Right forelimb (tissue), 1 donor: ENCODE results near the gene EMP2.

Experiments
- DNase-seq: peaks from one replicate; pipeline ENCODE4 v3.0.0-alpha.2; 2018

The EMP2 gene

GRCh38 chr16:10609402-10609774 lies 29.0 kb upstream of the EMP2 start:
- no peak for DNase-seq

GRCh38 chr16:10608687-10609401 lies 28.4 kb upstream of the EMP2 start:
- DNase-seq: peak; percentile 83

- no peak for DNase-seq
Measured at GRCh38 chr16:10607157-10607556, 26.8 kb upstream of the EMP2 start.

- DNase-seq: no peak
Measured at GRCh38 chr16:10606607-10607006, 26.2 kb upstream of the EMP2 start.

GRCh38 chr16:10605636-10606035 lies 25.2 kb upstream of the EMP2 start:
- DNase-seq: no peak

GRCh38 chr16:10601444-10602408 lies 21.3 kb upstream of the EMP2 start:
- DNase-seq: no peak

- no peak for DNase-seq
Measured at GRCh38 chr16:10600782-10601443, 20.5 kb upstream of the EMP2 start.

- no peak for DNase-seq
Measured at GRCh38 chr16:10599626-10600025, 19.2 kb upstream of the EMP2 start.

GRCh38 chr16:10598157-10598556 lies 17.8 kb upstream of the EMP2 start:
- DNase-seq: no peak

GRCh38 chr16:10597187-10597601 lies 16.8 kb upstream of the EMP2 start:
- no peak for DNase-seq

GRCh38 chr16:10594312-10594950 lies 14.0 kb upstream of the EMP2 start:
- no peak for DNase-seq

- no peak for DNase-seq
Measured at GRCh38 chr16:10592611-10593010, 12.2 kb upstream of the EMP2 start.

GRCh38 chr16:10590342-10590741 lies 9.9 kb upstream of the EMP2 start:
- no peak for DNase-seq

GRCh38 chr16:10589109-10589508 lies 8.7 kb upstream of the EMP2 start:
- no peak for DNase-seq

- DNase-seq: no peak
Measured at GRCh38 chr16:10587622-10588021, 7.2 kb upstream of the EMP2 start.

- DNase-seq: no peak
Measured at GRCh38 chr16:10584981-10585438, 4.6 kb upstream of the EMP2 start.

- DNase-seq: no peak
Measured at GRCh38 chr16:10583269-10583668, 2.9 kb upstream of the EMP2 start.

- DNase-seq: no peak
Measured at GRCh38 chr16:10581507-10581906, 1.1 kb upstream of the EMP2 start.

GRCh38 chr16:10580883-10581247 lies 467 bp upstream of the EMP2 start:
- no peak for DNase-seq

- no peak for DNase-seq
Measured at GRCh38 chr16:10579575-10579964, 828 bp downstream of the EMP2 start.

- DNase-seq: peak; percentile 46
Measured at GRCh38 chr16:10578474-10579316, 1.7 kb downstream of the EMP2 start.
